Esophagus squamous epithelium (tissue), 4 donors: Measurements from ENCODE around the gene CIAO3.

Source experiments
- CTCF ChIP-seq, 6 experiments: fragments of 450-650 bp in 4 of 6; fragments of 200-600 bp in 2 of 6; sonication (generic) in 2 of 6; IDR thresholded peaks; one replicate each; pipeline ENCODE4 v1.5.1; 2016 to 2019; ENCODE audit warnings: antibody characterized with exemption in 6 of 6, mild to moderate bottlenecking in 4 of 6, moderate library complexity in 4 of 6
- POLR2A ChIP-seq, 4 donors: fragments of 450-650 bp; IDR thresholded peaks; one replicate each; pipeline ENCODE4 v1.6.1; 2017; ENCODE audit warnings: antibody characterized with exemption in 4 of 4, mild to moderate bottlenecking in 4 of 4, moderate library complexity in 3 of 4

GRCh38 chr16:702341-702740, 38.5 kb downstream of the CIAO3 start:
- TF ChIP-seq POLR2A (IDR thresholded peaks at IDR 0.05) (no peak), CTCF (IDR thresholded peaks at IDR 0.05) (no peak)
